NCI-H2171 (cell line): ENCODE measurements around the gene ALDH3A1.

Experiments used
- DNase-seq: peaks from one replicate; lab custom pipeline; 2025; lab: John Stamatoyannopoulos, UW

The ALDH3A1 gene

DNA sequence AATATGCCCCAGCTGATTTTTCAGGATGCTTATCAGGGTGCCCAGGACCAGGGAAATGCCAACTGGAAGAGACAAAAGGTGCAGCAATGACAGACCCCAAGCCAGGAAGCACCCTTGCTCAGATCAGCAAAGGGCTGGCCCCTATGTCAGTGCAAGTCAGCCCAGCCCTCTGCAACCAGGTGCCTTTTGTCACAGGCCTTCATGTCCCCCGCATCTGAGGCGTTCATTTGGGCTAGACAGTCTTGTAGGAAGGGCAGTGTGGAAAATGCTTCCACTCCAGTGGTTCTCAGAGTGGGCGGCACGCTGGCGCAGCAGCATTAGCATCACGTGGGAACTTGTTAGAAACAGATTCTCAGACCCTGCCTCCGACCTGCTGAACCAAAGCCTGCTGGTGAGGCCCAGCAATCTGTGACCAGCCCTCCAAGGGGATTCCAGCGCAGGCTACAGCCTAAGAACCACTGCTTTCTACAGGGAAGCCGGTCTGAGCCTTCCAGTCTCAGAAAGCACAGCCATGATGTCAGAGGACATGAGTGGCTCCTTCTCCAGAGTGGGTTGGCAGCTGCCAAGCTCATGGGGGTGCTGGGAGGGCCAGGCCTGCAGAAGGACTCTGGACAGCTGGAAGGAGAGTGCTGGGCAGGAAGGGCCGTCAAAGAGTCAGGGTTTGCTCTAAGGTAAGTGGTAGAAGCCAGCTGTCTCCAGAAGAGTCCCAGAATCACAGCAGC, 44.8 kb downstream of the ALDH3A1 start:
- DNase-seq, result no peak

- DNase-seq, result no peak
These were observed 45.9 kb downstream of the ALDH3A1 start for GRCh38 chr17:19702217-19702641.
